Ascending aorta (tissue), 2 donors: ENCODE results near the gene LDOC1. TPM values are rescaled to one million over a fixed set of nuclear protein-coding genes. Genes with fewer than 3 reads are reported as not detected.

Experiments used
- DNase-seq, 2 donors: peaks; one replicate each; pipeline ENCODE4 v3.0.0-alpha.2; 2019; ENCODE audit warnings: low spot score in 2 of 2
- H3K27ac ChIP-seq, 2 donors: fragments of 200-600 bp; sonication (generic); one replicate each; pipeline ENCODE4 v1.5.1; 2016 to 2017; ENCODE audit warnings: mild to moderate bottlenecking in 1 of 2
- H3K27me3 ChIP-seq: fragments of 200-600 bp; sonication (generic); one replicate; pipeline ENCODE4 v1.5.1; 2017
- H3K36me3 ChIP-seq, 2 donors: fragments of 200-600 bp; sonication (generic); one replicate each; pipeline ENCODE4 v1.5.1; 2016
- H3K4me1 ChIP-seq, 2 donors: fragments of 200-600 bp; sonication (generic); one replicate each; pipeline ENCODE4 v1.5.1; 2016 to 2017; ENCODE audit warnings: mild to moderate bottlenecking in 1 of 2
- H3K4me3 ChIP-seq, 2 donors: fragments of 200-600 bp; sonication (generic); one replicate each; pipeline ENCODE4 v1.5.1; 2016 to 2017; ENCODE audit warnings: mild to moderate bottlenecking in 1 of 2
- H3K9me3 ChIP-seq, 2 donors: fragments of 200-600 bp; sonication (generic); one replicate each; pipeline ENCODE4 v1.5.1; 2016
- CTCF ChIP-seq, 3 experiments: fragments of 200-600 bp in 2 of 3; fragments of 450-650 bp in 1 of 3; sonication (generic) in 2 of 3; IDR thresholded peaks; one replicate each; pipeline ENCODE4 v1.5.1; 2016 to 2019; ENCODE audit warnings: antibody characterized with exemption in 3 of 3, mild to moderate bottlenecking in 1 of 3, moderate library complexity in 1 of 3
- intact Hi-C: fragments of 100-400 bp; cut with DNase I; formaldehyde crosslinking; loops from one replicate; pipeline ENCODE4 v1.15.1; 2023
- total RNA-seq: library from RNA; depleted of rRNA; stranded (reverse); fragments of >200 nt; gene quantifications from one replicate; pipeline ENCODE4 v1.1.0, GENCODE V29; 2016

Gene LDOC1
- total RNA-seq, 1 donor from 2014 or later: 21.9 TPM

- DNase-seq: no peak
- no peaks in the 10 kb centered on the region for H3K27me3 ChIP-seq
- intact Hi-C loops: no loop called here
- no peak for TF ChIP-seq CTCF (IDR thresholded peaks at IDR 0.05)
- H3K9me3 ChIP-seq: peaks cover 0 to 11% of the 10 kb centered on the region in 2 donors
- no peaks in the 10 kb centered on the region for H3K36me3 ChIP-seq
- H3K4me1 ChIP-seq: no peaks in the 10 kb centered on the region
- H3K27ac ChIP-seq: no peak overlapping the region
- no peak overlapping the region for H3K4me3 ChIP-seq
Observed at GRCh38 chrX:141142946-141143345, 34.0 kb downstream of the LDOC1 start.

- no peaks in the 10 kb centered on the region for H3K4me1 ChIP-seq
Observed at GRCh38 chrX:141133272-141133671, 43.7 kb downstream of the LDOC1 start.

GRCh38 chrX:141127146-141127545 lies 49.8 kb downstream of the LDOC1 start:
- intact Hi-C loops: loop anchor here (5.0 kb wide), 1 partner anchor 210 kb away; no protein-coding TSS in a partner anchor
- H3K4me3 ChIP-seq: no peak overlapping the region
- no peak for DNase-seq
- no peaks in the 10 kb centered on the region for H3K27me3 ChIP-seq
- H3K4me1 ChIP-seq: peaks cover 0 to 14% of the 10 kb centered on the region in 2 donors
- H3K36me3 ChIP-seq: no peaks in the 10 kb centered on the region
- H3K9me3 ChIP-seq: no peaks in the 10 kb centered on the region
- no peak for TF ChIP-seq CTCF (IDR thresholded peaks at IDR 0.05)
- H3K27ac ChIP-seq: no peak overlapping the region

More at GRCh38 chrX:141133272-141133671, 43.7 kb downstream of the LDOC1 start:
- no peak for TF ChIP-seq CTCF (IDR thresholded peaks at IDR 0.05)
- Histone ChIP-seq H3K36me3 (no peaks in the 10 kb centered on the region), H3K27me3 (no peaks in the 10 kb centered on the region), H3K4me3 (no peak overlapping the region), H3K27ac (no peak overlapping the region), H3K9me3 (no peaks in the 10 kb centered on the region)
- no peak for DNase-seq
- intact Hi-C loops: no loop called here

Other genes with a start within 250 kb of the LDOC1 start
- gene SPANXB1, start 174.5 kb downstream of the LDOC1 start, total RNA-seq: not detected
- gene SPANXC, start 65.4 kb upstream of the LDOC1 start, total RNA-seq: not detected